ENCODE measurements around the gene KIAA1217.
"Not testable (repeated sequence)": the region's sequence is repeated elsewhere in the genome, so short reads cannot be mapped to it uniquely, and the experiment has no call there.

The KIAA1217 gene

DNA sequence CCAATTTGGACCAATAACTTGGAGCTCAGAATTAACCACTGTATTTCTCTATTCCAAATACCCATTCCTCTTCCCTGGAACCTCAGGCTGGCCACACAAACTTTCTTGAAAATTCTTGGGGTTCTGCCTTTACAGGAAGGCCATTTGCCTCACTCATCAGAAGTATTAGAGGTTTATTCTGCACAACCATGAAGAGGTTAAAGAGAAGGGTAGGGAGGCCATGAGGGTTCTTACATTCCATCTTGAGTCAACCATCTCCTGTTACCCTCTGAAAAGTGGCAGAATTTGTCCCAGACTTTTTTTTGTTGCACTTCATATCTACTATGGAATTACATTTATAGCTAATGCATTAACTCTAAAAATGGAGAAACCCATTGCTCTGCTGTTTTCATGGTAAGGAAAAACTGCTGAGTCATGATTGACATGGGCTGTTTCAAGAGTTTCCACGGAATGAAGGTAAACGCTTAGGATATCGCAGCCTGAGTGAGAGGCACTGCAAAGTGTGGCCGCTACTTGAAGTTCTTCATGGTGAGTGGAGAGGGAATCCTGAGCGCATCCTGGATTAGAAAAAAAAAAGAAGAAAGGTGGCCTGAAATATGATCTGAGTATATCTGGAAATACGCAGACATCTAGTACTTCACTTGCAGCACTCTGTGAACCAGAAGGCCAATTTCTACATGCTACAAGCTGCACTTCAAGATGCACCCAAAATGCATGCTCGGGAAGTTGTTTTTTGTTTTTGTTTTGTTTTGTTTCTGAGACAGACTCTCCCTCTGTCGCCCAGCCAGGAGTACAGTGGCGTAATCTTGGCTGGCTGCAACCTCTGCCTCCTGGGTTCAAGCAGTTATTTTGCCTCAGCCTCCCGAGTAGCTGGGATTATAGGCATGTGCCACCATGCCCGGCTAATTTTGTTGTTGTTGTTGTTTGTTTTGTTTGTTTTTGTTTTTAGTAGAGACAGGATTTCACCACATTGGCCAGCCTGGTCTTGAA is 83.7 kb downstream of the KIAA1217 start:
- no peak for DNase-seq

DNA sequence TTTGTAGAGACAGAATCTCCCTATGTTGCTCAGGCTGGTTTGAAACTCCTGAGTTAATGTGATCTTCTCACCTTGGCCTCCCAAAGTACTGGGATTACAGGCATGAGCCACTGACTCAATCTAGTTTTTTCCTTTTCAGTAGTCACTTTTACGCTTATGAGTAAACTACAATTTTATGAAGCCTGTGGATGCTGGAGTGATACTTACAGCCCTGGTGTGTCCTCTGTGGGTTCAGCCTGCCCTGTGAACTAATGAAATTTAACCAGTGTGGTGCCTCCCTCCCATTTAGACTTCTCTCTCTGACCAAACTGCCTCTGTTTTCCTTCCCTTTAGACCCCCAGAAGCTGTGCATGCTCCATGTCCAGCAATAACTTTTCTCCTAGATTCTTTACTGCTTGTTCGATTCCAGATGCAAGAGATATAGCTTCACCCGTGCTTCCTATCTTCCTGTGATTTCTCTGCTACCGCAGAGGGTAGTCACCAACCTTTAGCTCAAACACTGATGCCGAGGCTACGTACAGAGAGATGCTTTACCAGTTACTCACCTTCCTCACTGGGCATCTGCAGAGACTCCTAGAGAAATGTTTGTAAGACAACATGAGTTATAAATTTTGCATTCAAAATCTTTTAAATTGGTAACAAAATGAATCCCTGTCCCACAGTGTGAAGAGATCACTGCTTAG is 90.8 kb downstream of the KIAA1217 start:
- DNase-seq = no peak

DNA sequence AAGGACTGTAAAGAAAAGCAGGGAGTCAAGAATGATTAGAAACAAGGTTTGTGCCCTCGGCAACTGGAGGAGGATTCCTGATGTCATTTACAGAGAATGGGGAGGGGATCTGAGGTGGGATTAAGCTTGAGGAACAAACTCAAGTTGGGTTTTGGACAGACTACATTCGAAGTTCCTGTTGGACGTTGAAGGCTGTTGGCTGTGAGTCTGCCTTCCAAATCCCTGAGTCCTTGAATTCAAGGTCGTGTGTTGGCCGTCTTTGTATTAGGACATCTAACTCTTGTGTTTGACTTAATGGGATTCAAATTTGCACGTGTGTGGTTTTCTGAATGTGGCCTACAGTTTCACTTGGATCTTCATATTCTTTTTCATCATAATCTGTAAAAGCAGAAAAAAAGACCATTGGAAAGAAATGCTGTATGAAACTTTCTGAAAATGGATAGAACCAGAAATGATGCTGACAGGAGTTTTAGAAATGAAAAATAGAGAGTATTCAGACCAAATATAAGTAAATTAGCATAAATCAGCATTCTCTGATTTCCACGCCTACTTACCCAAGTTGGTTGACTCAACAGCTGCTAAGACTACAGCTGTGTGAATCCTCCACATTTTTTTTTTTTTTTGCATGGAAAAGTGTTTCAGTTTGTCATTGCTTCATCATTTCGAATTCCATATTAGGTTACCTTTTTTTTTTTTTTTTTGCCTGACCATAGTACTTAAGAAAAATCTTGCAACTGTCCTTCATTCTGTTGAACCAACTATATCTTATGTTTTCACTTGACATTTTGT is 94.8 kb downstream of the KIAA1217 start:
- DNase-seq = no peak

DNA sequence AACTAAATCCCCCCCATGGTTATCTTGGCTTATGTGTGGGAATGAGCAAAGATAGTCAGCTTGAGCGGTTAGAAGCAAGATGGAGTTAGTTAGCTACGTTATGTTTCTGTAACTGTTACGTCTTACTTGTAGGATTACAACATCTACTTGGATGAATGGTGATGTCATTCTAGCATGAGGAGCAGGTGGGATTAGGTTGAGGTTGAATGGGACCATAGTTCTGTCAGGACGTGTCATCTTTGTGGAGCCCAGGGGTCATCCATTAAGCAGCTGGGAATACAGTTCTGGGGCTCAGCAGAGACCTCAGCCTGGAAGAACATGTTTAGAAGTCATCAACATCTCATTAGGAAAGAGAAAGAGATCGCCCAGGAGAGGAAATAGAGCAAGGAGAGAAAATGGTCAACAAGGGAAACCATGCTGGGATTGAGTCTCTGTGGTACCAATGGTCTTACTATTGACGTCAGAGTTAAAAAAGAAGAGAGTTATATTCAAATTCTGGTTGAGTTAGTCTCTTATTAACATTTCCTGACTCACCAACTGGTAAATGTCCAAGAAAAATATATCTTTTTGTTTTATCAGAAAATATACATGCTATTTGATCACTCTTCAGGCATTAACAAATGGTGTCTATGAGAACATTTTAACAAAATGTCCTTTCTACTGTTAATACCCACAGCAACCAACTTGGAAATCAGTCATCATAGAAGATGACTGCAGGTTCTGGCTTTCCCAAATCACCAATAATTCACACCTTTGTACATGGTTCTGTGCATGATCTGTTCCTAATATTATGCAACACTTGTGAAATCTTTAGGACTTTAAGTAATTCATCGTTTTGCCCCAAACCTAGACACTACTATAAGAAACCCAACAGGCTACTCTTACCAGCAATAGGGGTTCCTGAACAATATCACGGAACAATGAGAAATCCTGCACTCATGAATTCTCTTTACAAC is 96.9 kb downstream of the KIAA1217 start:
- no peak for DNase-seq

DNA sequence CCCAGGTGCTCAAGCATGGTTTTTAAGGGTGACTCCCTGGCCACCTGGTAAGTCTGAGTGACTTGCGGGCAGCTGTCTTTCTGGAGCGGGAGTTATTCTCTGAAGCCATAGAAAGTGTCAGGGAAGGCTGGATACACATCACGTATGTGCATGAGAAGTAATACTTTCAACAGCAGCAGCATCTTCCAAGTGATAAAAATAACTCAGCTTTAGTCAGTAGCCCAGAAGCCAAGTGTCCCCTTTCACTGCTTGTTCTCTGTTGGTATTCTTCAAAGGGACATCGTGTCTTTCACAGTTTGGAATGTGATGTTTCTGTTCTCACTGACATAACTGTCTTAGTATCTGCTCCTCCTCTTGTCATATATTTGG is 97.6 kb downstream of the KIAA1217 start:
- no peak for DNase-seq

DNA sequence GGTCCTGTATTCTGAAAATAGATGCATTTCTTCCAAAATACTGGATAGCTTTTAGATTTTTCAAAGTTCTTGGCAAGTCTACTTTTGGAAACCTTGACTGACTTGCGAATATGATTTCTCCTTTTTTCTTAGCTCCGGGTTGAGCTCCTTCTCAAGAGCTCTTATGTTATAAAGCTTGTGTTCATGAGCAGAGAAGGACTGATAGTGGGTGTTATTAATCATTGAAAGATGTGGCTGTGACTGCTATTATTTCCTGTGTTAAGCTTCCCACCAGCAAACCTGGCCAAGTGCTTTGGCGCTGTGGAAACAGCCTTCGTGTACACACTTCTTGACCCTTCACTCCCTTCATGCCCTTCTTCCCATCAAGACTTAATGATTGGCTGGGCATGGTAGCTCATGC is 98.2 kb downstream of the KIAA1217 start:
- no peak for DNase-seq

DNA sequence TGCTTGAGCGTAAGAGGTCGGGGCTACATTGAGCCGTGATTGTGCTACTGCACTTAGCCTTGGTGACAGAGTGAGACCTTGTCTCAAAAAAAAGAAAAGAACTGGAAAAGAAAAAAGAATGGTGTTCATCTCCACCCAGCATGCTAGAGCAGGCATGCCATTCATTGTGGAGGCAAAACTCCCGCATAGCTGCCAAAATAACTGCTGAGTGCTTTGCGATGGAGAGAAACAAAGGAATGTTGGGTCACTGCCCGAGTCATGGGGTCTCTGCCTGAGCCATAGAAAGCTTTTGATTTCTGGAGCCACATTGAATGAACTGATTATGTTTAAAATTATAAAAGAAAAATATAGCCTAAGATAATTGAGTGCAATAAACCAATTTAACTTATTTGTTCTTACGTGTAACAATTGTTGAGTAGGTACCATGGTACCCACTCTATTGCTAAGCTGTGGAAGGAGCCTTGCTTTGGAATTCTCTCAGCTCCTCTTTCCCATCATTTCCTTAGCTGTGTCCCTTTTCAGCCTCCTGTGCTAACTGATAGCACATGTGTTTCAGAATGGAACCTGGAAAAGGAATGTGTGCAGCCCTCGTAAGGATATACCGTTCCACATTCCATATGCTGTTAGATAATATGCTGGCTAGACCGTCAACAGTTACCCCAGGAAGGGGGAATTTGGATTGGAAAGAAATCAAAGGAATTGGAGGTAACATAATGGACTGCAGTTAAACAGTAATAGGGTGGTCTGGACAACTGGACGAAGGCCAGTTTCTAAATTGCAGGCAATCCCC is 99.0 kb downstream of the KIAA1217 start:
- no peak for DNase-seq

DNA sequence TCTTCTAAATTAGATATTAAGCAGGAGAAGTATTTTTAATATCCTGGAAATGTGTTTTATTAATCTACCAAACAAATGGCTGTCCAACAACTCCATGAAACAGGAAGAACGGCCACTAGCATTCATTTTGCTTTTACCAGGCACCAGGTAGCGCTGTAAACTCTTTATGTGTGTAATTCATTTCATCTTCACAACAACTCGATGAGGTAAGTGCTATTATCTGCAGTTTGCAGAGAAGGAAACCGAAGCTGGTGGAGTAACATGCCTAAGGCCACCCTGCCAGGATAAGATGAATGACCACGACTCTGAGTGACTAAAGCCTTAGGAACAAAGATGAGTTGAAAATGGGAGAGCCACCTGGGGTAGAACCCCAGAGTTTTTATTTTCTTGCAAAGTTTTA is 101.2 kb downstream of the KIAA1217 start:
- no peak for DNase-seq

DNA sequence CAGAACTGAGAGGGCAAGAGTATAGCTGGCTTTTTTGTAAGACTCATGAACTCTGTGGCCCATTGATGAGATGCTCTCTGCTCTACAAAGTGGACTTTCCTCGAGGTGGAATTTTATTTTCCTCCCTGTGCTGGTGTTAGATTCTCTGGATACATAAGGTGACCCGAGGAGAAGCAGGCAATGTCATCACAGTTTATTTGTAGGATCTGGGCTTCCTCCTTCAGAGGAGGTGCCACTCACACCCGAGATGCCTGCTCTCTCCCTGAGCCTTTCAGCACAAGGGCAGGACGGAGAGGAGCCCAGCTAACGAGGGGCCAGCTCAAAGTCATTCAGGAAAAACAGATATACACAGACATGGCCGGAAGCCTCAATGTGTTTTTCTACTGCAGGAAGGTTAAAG is 103.0 kb downstream of the KIAA1217 start:
- DNase-seq = no peak

DNA sequence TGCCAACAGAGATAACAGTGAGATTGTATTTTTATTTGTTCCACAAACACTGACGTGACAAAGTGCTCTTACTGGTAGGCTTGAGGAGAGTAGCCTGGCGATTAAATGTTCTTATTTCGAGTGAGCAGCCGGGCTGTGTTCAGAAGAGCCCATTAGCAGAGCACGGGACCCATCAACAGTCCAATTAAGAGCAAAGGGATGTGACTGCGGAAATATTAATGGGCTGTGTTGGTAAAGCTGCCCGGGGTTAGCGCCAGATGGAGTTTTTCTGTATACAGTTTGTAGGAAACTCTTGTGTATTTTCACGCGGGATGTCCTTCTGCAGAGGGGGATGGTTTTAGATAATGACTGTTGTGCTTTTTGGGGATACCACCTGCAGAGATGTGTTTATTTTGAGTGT is 104.3 kb downstream of the KIAA1217 start:
- no peak for DNase-seq

DNA sequence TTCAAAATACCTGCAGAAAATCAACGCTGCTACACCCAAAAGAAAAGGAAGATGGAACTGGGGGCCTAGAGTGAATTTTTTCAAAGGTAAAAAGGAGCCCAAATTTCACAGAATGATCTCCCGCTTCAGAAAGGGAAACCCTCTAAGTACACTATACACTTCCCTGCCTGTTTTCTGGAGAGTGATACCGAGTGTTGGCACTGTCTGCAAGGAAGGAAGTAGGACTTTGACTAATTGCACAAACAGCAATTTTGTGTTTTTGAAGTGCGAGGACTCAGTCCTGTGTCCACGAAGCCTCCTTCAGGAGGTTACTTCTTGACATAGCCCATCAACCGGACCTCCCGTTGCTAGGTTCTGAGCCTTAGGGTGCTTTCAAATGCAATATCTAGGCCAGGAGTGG is 106.3 kb downstream of the KIAA1217 start:
- DNase-seq = no peak

DNA sequence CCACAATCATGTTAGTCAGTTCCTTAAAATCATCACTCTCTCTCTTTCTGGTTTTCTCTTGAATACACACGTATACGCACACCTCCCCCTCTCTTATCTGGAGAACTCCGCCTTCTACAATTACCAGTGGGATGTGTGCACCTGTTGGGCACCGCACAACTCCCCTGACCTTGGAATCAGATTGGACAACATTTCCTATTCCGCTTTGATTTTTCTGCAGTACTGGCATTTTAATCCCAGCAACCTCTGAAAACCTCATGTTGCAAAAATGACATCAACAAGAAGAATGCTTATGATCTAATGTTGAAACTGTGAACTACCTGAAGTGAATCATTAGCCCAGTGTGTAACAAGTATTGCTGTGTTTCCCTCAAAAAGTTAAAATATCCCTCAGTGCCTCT is 109.6 kb downstream of the KIAA1217 start:
- DNase-seq = no peak

DNA sequence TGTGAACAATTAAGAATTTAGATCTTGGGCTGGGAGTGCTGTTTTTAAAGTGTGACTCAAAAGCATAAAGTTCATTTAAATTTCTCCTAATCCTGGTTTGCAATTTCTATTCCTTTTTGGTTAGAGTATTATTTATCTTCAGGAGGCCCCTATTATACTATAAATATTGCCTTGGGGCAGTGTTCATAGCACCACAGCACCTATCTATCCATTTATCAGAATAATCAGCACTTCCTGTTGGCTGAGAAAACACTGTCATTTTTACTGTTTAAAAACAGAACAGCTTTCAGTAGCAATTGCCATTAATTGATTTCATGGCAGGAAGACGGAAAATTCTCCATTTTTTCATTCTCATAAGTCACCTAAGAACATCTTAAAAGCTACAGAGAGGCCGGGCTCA is 111.4 kb downstream of the KIAA1217 start:
- no peak for DNase-seq

DNA sequence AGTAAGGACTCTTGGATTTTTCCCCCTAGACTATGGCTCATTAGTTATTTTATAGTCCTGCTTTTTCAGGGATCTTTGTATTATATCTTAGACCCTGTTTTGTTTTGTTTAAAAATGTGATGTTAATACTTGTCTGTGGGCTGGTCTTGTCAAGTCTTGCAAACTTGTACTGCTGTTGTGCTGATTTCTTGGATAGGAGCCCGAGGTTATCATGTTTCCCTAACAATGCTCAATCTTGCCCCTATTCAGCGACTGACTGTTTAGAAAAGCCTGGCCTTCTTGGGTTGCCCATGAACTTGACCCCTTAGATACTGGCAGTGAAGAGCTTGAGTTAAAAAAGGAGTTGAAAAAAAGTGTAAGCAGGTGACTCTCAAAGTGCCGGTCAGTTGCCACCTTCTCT is 115.7 kb downstream of the KIAA1217 start:
- no peak for DNase-seq

DNA sequence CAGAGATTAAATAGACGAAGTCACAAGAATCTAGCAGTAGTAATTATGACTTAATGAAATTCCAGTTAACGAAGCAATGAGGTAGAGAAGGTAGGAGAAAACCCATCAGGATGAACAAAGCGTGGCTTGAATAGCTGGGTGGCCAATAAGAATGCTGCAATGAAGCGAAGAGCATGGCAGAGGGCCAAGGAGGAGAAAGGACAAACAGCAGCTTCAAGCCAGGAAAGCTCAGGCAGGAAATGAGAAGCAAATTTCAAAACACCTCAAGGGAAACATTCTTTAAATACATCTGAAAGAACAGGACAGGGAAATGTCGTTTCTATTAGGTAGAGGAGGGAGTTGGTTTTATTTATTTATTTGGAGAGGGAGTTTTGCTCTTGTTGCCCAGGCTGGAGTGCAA is 122.5 kb downstream of the KIAA1217 start:
- DNase-seq = no peak

DNA sequence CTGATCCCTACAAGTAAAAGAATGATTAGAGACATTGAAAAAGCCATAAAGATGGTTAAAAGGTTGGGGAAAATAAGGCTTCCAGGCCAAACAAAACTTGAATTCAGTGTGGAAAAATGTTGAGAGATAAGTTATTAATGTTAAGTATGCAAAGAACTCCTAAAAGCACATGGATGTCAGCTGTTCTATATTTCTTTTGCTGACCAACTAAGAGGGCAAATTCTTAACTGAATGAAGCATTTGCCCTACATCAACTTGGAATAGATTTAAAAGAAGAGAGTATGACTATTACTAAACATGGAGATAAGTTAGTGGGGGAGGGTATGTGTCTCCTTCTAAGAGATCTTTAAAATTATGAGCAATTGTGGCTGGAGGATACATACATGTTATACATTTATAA is 124.8 kb downstream of the KIAA1217 start:
- DNase-seq = no peak

DNA sequence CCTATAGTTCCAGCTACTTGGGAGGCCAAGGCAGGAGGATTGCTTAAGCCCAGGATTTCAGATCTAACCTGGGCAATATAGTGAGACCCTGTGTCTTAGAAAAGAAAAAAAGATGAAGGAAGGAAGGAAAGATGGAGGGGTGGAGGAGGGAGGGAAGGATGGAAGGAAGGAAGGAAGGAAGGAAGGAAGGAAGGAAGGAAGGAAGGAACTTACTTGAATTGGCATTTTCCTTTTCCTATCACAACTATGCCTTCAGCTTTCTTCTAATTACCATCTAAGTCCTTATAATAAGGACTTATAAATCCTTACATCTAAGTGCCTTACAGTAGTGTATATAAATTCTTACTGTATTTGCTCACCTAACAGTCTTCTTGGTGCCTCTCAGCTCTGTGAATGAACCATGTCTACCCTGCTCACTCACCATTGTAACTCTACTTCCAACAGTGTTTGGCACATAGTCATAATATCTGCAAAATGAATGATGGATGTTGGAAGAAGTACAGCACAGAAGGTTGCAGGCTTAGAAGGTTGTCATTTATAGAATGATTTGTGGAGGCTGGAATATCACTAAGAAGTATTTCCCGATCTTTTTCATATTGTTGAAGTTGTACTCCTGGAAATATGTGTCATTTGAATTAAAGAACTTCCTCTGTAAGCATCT is 125.5 kb downstream of the KIAA1217 start:
- no peak for DNase-seq

DNA sequence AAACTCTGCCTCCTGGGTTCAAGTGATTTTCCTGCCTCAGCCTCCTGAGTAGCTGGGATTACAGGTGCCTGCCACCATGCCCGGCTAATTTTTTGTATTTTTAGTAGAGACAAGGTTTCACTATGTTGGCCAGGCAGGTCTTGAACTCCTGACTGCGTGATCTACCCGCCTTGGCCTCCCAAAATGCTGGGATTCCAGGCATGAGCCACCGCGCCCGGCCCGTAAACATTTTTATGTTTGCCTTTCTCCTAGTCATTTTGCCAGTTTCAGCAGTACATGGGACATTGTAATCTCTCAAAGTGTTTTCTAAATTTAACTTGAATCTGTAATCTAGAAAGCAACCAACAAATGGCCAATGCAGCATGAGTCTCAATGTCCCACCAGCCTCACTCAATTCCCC is 128.8 kb downstream of the KIAA1217 start:
- DNase-seq = not testable (repeated sequence)

DNA sequence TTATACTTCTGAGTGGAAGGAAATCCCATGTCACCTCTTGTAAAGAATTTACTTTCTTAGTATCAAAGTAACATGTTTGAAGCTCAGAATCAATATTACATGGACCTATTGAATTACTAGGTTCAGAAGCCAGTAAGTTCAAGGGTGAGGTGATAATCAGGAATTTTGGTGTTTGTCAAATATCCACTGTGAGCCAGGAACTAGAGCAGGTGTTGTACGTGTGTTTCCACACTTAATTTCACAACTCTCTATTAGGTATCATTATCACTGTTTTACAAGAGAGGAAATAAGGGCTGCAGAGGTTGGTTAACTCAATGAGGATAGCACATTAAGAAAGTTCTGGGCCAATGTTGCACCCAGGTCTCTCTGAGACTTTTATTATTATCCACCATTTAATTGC is 130.4 kb downstream of the KIAA1217 start:
- no peak for DNase-seq

DNA sequence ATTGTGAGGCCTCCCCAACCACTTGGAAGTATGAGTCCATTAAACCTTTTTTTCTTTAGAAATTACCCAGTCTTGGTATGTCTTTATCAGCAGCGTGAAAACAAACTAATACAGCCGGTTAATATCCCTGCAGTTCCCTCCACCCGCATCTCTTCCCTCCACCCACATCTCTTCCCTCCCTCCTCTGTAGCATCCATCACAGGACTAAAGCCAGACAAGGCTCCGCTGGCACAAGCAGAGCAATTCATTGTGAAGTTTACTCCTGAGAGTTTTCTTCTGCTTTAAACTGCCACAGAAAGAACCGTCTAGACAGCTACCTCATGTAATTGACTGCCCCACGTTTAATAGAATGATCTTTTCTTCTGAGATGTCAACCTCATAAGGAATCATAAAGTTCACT is 131.5 kb downstream of the KIAA1217 start:
- no peak for DNase-seq

DNA sequence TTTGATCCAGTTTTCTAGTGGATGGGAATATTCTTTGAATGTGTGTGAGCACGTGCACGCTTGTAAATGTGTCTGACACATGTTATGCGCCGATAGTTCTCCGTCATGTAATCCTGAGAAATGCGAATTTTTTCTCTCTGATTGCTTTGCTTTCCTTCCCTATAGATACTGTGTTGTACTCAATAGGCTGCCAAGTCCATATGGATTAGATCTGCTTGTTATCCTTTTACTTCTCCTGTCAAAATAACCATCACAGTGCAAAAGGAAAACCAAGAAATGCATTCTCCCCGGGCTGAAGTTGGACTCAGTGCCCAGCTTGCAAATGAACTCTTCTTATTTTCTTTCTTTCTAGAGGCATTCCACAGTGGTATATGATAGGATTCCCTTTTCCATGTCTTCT is 131.9 kb downstream of the KIAA1217 start:
- no peak for DNase-seq

Data from NCI-H69 (cell line).